ENCODE measurements around the gene STOX2. TPM values are rescaled to one million over a fixed set of nuclear protein-coding genes. Genes with fewer than 3 reads are reported as not detected.

STOX2 gene
- total and polyA plus RNA-seq, 10 of the 15 experiments (the other 5 are each of a cell fraction or from before 2014, with no cell fraction given), result 0.01 to 1.2 (median 0.18) TPM; not detected in 4

DNA sequence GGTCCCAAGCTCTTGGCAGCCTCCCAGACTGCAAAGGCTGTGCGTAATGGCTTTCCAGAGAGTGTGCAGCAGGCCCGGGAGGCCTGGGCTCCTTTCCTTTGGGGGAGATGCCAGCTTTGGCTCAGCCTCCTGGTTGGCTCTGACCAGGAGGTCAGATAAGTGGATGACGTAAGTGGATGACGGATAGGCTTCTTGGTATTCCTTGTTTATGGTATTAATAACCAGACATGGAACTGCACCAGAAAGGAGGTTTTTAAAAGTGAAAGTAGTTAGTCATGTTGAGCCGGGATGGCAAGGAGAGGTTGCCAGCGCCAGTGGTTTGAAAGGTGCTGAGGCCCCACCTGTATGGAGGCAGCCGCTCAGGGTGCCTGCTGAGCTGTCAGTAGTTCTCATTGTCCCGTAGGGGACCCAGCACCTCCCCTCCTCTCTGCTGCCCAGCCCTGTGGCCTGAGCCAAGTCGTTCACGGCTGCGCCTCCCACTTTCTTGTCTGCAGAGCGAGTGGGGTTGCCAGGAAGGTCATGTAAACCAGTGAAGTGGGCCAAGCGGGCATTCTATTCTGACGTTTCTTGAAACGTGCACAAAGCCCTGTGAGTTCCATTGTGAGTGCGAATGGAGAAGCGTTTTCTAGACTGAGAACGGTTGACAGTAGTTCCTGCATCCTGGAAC, 28.7 kb upstream of the STOX2 start (continued):
- TF ChIP-seq NR2F1 (conservative IDR thresholded peaks at IDR 0.05) (no peak), ASH2L (IDR thresholded peaks at IDR 0.05; ENCODE audit: borderline replicate concordance, low read depth) (no peak), RB1 (IDR thresholded peaks at IDR 0.05; ENCODE audit: borderline replicate concordance) (no peak)

DNA sequence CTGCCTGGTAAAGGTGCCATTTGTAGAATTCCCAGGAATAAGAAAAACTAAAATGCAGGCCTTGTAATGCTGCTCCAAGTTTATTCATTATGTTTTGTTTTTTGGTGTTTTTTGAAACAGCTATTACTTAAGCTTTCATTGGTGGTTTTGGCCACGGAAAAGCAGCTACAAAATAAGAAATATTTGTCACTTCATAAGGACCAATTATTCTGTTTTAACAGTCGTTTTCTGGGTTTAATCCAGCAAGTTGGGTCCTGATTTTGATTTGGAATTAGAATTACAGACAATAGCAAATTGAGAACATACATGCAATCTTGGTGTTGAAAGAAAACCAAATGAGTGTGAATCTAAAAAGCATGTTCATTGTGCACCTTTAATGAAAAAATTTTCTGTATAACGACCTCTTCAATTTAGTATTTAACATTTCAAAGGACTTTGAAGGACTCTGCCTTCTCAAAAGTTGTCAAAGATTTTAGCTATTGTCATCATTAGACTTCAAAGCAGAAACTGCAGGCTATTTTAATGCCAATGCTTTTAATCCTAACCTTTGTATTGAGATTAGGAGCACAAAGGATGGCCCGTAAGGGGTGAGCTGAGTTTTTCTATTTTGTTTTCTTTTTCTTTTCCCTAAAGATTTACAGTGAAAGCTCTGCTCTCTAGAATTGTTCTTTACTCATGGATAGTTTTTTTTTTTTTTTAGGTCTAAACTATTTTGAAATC, 26.7 kb upstream of the STOX2 start:
- Histone ChIP-seq H4K20me1 (ENCODE audit: control insufficient read depth, insufficient read depth) (no peaks in the 10 kb centered on the region), H3K4me2 (ENCODE audit: control insufficient read depth, insufficient read depth) (no peak overlapping the region), H3K4me3 (no peak overlapping the region), H3K27me3 (replicated peaks in 1 of 2; ENCODE audit: control insufficient read depth in 2 of 2, insufficient read depth in 2 of 2, low read length in 1 of 2) (no peaks in the 10 kb centered on the region), H3K9me3 (replicated peaks; ENCODE audit: control insufficient read depth, insufficient read depth, low read length) (no peaks in the 10 kb centered on the region), H3K4me1 (ENCODE audit: control insufficient read depth, insufficient read depth, low read length) (no peaks in the 10 kb centered on the region), H2AFZ (ENCODE audit: control insufficient read depth, low read depth, low read length) (no peak overlapping the region), H3K36me3 (ENCODE audit: control insufficient read depth in 2 of 2, insufficient read depth in 2 of 2, low read length in 1 of 2) (no peaks in the 10 kb centered on the region), H3K27ac (ENCODE audit: control insufficient read depth, insufficient read depth) (no peak overlapping the region), H3K79me2 (ENCODE audit: control insufficient read depth, insufficient read depth, low read length) (no peaks in the 10 kb centered on the region), H3K9ac (ENCODE audit: control insufficient read depth, insufficient read depth, low read length) (no peak overlapping the region)
- intact Hi-C loops (cut with micrococcal nuclease; ENCODE audit: unreplicated experiment) (no loop called here), in situ Hi-C loops (cut with MboI) (no loop called here)
- ATAC-seq, result no peak
- SMC1A ChIA-PET (ENCODE audit: uncharacterized antibody, unreplicated experiment), result no interaction called here
- POLR2A ChIA-PET, result interaction anchor here (0.7 kb wide), 1 partner anchor 410 kb away, joined by 3 read pairs; no protein-coding TSS in a partner anchor
- CTCF ChIA-PET, result interaction anchor here (0.5 to 1.1 kb wide), 2 partner anchors 10 to 206 kb away, joined by 3 read pairs; no protein-coding TSS in a partner anchor
- WGBS (ENCODE audit: insufficient coverage, insufficient replicate concordance, low lambda C conversion rate, missing lambda C conversion rate), result 29% methylated on average over 4 of the region's 4 CpGs
- no TSS peak for BruUV-seq (replicated peaks)
- FAIRE-seq, result no peak
- RAD21 ChIA-PET (ENCODE audit: unreplicated experiment), result no interaction called here
- DNase-seq (ENCODE audit: low read depth, low spot score), result no peak
- TF ChIP-seq, protein P1, sequence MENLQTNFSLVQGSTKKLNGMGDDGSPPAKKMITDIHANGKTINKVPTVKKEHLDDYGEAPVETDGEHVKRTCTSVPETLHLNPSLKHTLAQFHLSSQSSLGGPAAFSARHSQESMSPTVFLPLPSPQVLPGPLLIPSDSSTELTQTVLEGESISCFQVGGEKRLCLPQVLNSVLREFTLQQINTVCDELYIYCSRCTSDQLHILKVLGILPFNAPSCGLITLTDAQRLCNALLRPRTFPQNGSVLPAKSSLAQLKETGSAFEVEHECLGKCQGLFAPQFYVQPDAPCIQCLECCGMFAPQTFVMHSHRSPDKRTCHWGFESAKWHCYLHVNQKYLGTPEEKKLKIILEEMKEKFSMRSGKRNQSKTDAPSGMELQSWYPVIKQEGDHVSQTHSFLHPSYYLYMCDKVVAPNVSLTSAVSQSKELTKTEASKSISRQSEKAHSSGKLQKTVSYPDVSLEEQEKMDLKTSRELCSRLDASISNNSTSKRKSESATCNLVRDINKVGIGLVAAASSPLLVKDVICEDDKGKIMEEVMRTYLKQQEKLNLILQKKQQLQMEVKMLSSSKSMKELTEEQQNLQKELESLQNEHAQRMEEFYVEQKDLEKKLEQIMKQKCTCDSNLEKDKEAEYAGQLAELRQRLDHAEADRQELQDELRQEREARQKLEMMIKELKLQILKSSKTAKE (IDR thresholded peaks at IDR 0.05; ENCODE audit: low read depth, poor library complexity, severe bottlenecking), result no peak
- TF ChIP-seq JUNB (IDR thresholded peaks at IDR 0.05), result no peak
- no peak for TF ChIP-seq ZNF274 (IDR thresholded peaks at IDR 0.05; ENCODE audit: insufficient read depth, insufficient read length)
- no peak for TF ChIP-seq LARP7 (IDR thresholded peaks at IDR 0.05)
- no peak for TF ChIP-seq POLR2AphosphoS2 (IDR thresholded peaks at IDR 0.05; ENCODE audit: low read depth, low read length)
- TF ChIP-seq ZBED1 (IDR thresholded peaks at IDR 0.05; ENCODE audit: borderline replicate concordance), result no peak
- no peak for TF ChIP-seq MXI1 (IDR thresholded peaks at IDR 0.05; ENCODE audit: low read depth, low read length)
- TF ChIP-seq, protein P2, sequence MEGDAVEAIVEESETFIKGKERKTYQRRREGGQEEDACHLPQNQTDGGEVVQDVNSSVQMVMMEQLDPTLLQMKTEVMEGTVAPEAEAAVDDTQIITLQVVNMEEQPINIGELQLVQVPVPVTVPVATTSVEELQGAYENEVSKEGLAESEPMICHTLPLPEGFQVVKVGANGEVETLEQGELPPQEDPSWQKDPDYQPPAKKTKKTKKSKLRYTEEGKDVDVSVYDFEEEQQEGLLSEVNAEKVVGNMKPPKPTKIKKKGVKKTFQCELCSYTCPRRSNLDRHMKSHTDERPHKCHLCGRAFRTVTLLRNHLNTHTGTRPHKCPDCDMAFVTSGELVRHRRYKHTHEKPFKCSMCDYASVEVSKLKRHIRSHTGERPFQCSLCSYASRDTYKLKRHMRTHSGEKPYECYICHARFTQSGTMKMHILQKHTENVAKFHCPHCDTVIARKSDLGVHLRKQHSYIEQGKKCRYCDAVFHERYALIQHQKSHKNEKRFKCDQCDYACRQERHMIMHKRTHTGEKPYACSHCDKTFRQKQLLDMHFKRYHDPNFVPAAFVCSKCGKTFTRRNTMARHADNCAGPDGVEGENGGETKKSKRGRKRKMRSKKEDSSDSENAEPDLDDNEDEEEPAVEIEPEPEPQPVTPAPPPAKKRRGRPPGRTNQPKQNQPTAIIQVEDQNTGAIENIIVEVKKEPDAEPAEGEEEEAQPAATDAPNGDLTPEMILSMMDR (IDR thresholded peaks at IDR 0.05 in 2 of 3, conservative IDR thresholded peaks at IDR 0.05 in 1 of 3; ENCODE audit: control insufficient read depth in 2 of 3, extremely low read depth in 1 of 3, insufficient read depth in 1 of 3, low read depth in 3 of 3, low read length in 3 of 3), result no peak
- no peak for TF ChIP-seq SREBF1 (IDR thresholded peaks at IDR 0.05; ENCODE audit: low read length)
- TF ChIP-seq, protein P3, sequence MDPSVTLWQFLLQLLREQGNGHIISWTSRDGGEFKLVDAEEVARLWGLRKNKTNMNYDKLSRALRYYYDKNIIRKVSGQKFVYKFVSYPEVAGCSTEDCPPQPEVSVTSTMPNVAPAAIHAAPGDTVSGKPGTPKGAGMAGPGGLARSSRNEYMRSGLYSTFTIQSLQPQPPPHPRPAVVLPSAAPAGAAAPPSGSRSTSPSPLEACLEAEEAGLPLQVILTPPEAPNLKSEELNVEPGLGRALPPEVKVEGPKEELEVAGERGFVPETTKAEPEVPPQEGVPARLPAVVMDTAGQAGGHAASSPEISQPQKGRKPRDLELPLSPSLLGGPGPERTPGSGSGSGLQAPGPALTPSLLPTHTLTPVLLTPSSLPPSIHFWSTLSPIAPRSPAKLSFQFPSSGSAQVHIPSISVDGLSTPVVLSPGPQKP (IDR thresholded peaks at IDR 0.05; ENCODE audit: low read depth, low read length), result no peak
- no peak for TF ChIP-seq NBN (IDR thresholded peaks at IDR 0.05)
- TF ChIP-seq, protein P4, sequence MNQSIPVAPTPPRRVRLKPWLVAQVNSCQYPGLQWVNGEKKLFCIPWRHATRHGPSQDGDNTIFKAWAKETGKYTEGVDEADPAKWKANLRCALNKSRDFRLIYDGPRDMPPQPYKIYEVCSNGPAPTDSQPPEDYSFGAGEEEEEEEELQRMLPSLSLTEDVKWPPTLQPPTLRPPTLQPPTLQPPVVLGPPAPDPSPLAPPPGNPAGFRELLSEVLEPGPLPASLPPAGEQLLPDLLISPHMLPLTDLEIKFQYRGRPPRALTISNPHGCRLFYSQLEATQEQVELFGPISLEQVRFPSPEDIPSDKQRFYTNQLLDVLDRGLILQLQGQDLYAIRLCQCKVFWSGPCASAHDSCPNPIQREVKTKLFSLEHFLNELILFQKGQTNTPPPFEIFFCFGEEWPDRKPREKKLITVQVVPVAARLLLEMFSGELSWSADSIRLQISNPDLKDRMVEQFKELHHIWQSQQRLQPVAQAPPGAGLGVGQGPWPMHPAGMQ (IDR thresholded peaks at IDR 0.05; ENCODE audit: borderline replicate concordance), result no peak

All from GM12878 (cell line).